Tibial nerve (tissue), 3 donors: ENCODE measurements around the gene KCTD2.

ENCODE experiments used
- CTCF ChIP-seq, 5 experiments: fragments of 200-600 bp in 3 of 5; fragments of 450-650 bp in 2 of 5; sonication (generic) in 3 of 5; IDR thresholded peaks; one replicate each; pipeline ENCODE4 v1.5.1; 2016 to 2019; ENCODE audit warnings: antibody characterized with exemption in 5 of 5, mild to moderate bottlenecking in 3 of 5, moderate library complexity in 2 of 5
- POLR2A ChIP-seq, 2 donors: fragments of 450-650 bp; IDR thresholded peaks; one replicate each; pipeline ENCODE4 v1.6.1; 2017; ENCODE audit warnings: antibody characterized with exemption in 2 of 2, mild to moderate bottlenecking in 2 of 2, moderate library complexity in 2 of 2

- TF ChIP-seq CTCF (IDR thresholded peaks at IDR 0.05) (no peak), POLR2A (IDR thresholded peaks at IDR 0.05) (no peak)
Observed at GRCh38 chr17:75044716-75045115, 2.3 kb upstream of the KCTD2 start.
